Ascending aorta (tissue), 2 donors: ENCODE data around the gene PEX12. TPM values are rescaled to one million over a fixed set of nuclear protein-coding genes. Genes with fewer than 3 reads are reported as not detected.
"Not testable (repeated sequence)": the region's sequence is repeated elsewhere in the genome, so short reads cannot be mapped to it uniquely, and the experiment has no call there.

Experiments
- DNase-seq, 2 donors: peaks; one replicate each; pipeline ENCODE4 v3.0.0-alpha.2; 2019; ENCODE audit warnings: low spot score in 2 of 2
- H3K27ac ChIP-seq, 2 donors: fragments of 200-600 bp; sonication (generic); one replicate each; pipeline ENCODE4 v1.5.1; 2016 to 2017; ENCODE audit warnings: mild to moderate bottlenecking in 1 of 2
- H3K27me3 ChIP-seq: fragments of 200-600 bp; sonication (generic); one replicate; pipeline ENCODE4 v1.5.1; 2017
- H3K36me3 ChIP-seq, 2 donors: fragments of 200-600 bp; sonication (generic); one replicate each; pipeline ENCODE4 v1.5.1; 2016
- H3K4me1 ChIP-seq, 2 donors: fragments of 200-600 bp; sonication (generic); one replicate each; pipeline ENCODE4 v1.5.1; 2016 to 2017; ENCODE audit warnings: mild to moderate bottlenecking in 1 of 2
- H3K4me3 ChIP-seq, 2 donors: fragments of 200-600 bp; sonication (generic); one replicate each; pipeline ENCODE4 v1.5.1; 2016 to 2017; ENCODE audit warnings: mild to moderate bottlenecking in 1 of 2
- H3K9me3 ChIP-seq, 2 donors: fragments of 200-600 bp; sonication (generic); one replicate each; pipeline ENCODE4 v1.5.1; 2016
- CTCF ChIP-seq, 3 experiments: fragments of 200-600 bp in 2 of 3; fragments of 450-650 bp in 1 of 3; sonication (generic) in 2 of 3; IDR thresholded peaks; one replicate each; pipeline ENCODE4 v1.5.1; 2016 to 2019; ENCODE audit warnings: antibody characterized with exemption in 3 of 3, mild to moderate bottlenecking in 1 of 3, moderate library complexity in 1 of 3
- intact Hi-C: fragments of 100-400 bp; cut with DNase I; formaldehyde crosslinking; loops from one replicate; pipeline ENCODE4 v1.15.1; 2023
- total RNA-seq: library from RNA; depleted of rRNA; stranded (reverse); fragments of >200 nt; gene quantifications from one replicate; pipeline ENCODE4 v1.1.0, GENCODE V29; 2016

The PEX12 gene
- total RNA-seq, 1 donor from 2014 or later = 5.6 TPM

- TF ChIP-seq CTCF (IDR thresholded peaks at IDR 0.05) = no peak
- Histone ChIP-seq H3K27ac (no peak overlapping the region), H3K9me3 (no peaks in the 10 kb centered on the region), H3K27me3 (no peaks in the 10 kb centered on the region), H3K4me3 (no peak overlapping the region), H3K36me3 (peaks cover 12 to 26% of the 10 kb centered on the region in 2 donors), H3K4me1 (no peaks in the 10 kb centered on the region)
- intact Hi-C loops = no loop called here
- DNase-seq = no peak
These were observed 38.2 kb upstream of the PEX12 start for GRCh38 chr17:35616536-35616935.

- no peaks in the 10 kb centered on the region for H3K27me3 ChIP-seq
- H3K9me3 ChIP-seq = no peaks in the 10 kb centered on the region
- no peak for TF ChIP-seq CTCF (IDR thresholded peaks at IDR 0.05)
- intact Hi-C loops = no loop called here
- H3K36me3 ChIP-seq = peaks cover 18 to 37% of the 10 kb centered on the region in 2 donors
- no peak for DNase-seq
- no peak overlapping the region for H3K27ac ChIP-seq
- no peaks in the 10 kb centered on the region for H3K4me1 ChIP-seq
- H3K4me3 ChIP-seq = no peak overlapping the region
These were observed 36.4 kb upstream of the PEX12 start for GRCh38 chr17:35614810-35615209.

- H3K4me3 ChIP-seq = no peak overlapping the region
- H3K27me3 ChIP-seq = no peaks in the 10 kb centered on the region
- no peaks in the 10 kb centered on the region for H3K4me1 ChIP-seq
- peaks cover 34 to 54% of the 10 kb centered on the region in 2 donors for H3K36me3 ChIP-seq
- H3K9me3 ChIP-seq = no peaks in the 10 kb centered on the region
- H3K27ac ChIP-seq = no peak overlapping the region
- DNase-seq = no peak
- intact Hi-C loops = loop anchor here (2.0 kb wide), 1 partner anchor 134 kb away; no protein-coding TSS in a partner anchor
- peak; percentile 31 to 59 (median 40) for TF ChIP-seq CTCF (IDR thresholded peaks at IDR 0.05)
These were observed 34.7 kb upstream of the PEX12 start for GRCh38 chr17:35612924-35613521.

- H3K27me3 ChIP-seq, H3K4me1 ChIP-seq, H3K9me3 ChIP-seq, H3K4me3 ChIP-seq, DNase-seq, intact Hi-C loops, H3K27ac ChIP-seq: not testable (repeated sequence)
- H3K36me3 ChIP-seq = peaks cover 40 to 77% of the 10 kb centered on the region in 2 donors
These were observed 32.4 kb upstream of the PEX12 start for GRCh38 chr17:35610746-35611145.

- DNase-seq = no peak
- Histone ChIP-seq H3K27me3 (no peaks in the 10 kb centered on the region), H3K27ac (no peak overlapping the region), H3K4me1 (no peaks in the 10 kb centered on the region), H3K4me3 (no peak overlapping the region), H3K9me3 (no peaks in the 10 kb centered on the region), H3K36me3 (peaks cover 43 to 75% of the 10 kb centered on the region in 2 donors)
- intact Hi-C loops = no loop called here
- TF ChIP-seq CTCF (IDR thresholded peaks at IDR 0.05) = no peak
These were observed 31.5 kb upstream of the PEX12 start for GRCh38 chr17:35609831-35610230.

GRCh38 chr17:35607239-35607847 lies 29.0 kb upstream of the PEX12 start:
- no peak overlapping the region for H3K27ac ChIP-seq
- intact Hi-C loops = no loop called here
- H3K4me3 ChIP-seq = no peak overlapping the region

More at GRCh38 chr17:35607239-35607847, 29.0 kb upstream of the PEX12 start:
- Histone ChIP-seq H3K9me3 (no peaks in the 10 kb centered on the region), H3K36me3 (peaks cover 50 to 80% of the 10 kb centered on the region in 2 donors), H3K27me3 (no peaks in the 10 kb centered on the region), H3K4me1 (no peaks in the 10 kb centered on the region)
- DNase-seq = no peak
- no peak for TF ChIP-seq CTCF (IDR thresholded peaks at IDR 0.05)
